ENCODE measurements around the gene LRRC8E. TPM values are rescaled to one million over a fixed set of nuclear protein-coding genes. Genes with fewer than 3 reads are reported as not detected.
"Not testable (repeated sequence)": the region's sequence is repeated elsewhere in the genome, so short reads cannot be mapped to it uniquely, and the experiment has no call there.

The LRRC8E gene
- total RNA-seq, 1 donor from 2014 or later: 3.0 TPM

DNA sequence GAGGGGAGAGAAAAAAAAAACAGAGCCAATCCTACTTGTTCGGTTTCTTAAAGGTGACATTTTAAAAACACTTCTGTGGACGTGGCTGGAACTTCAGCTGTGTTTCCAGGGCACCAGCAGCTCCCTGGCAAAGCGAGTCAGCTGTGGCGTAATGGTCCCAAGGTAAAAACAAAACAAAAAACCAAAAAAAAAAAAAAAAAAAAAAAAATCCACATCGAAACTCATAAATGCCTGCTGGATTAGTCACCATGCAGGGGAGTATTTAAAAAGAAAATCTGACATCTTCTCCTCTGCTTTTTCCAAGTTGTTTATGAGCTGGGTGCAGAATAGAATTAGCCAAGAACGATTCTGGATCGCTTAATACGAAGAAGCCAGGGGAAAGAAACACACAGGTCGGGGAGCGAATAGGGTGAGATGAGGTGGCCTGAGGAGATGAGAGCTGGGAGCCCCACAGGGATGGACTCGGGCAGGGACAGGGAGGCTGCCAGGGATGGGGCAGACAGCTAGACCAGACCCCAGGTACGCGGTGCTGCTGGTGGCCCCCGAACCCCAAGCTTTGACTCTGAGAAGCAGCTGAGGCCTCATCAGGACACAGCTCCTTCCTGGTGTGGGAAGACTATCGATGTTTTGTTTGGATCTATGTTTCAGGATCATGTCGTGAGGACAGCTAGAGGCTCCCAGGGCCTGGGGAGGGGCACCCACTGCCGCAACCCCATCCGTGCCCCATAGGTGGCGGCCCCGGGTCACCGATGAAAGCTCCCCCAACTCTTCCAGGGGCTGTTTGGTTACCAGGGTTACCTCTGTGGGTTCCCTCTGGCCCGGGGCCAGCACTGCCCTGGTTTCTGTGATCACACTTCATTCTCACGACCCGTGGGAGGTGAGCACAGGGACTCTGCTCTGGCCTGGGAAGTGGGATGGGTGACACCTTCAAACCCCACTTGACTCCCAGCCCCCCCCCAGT, 40.7 kb downstream of the LRRC8E start:
- DNase-seq (ENCODE audit: extremely low read depth, low read depth, low spot score): no peak

GRCh38 chr19:7930030-7930429, 41.7 kb downstream of the LRRC8E start:
- DNase-seq (ENCODE audit: extremely low read depth, low read depth, low spot score): not testable (repeated sequence)

GRCh38 chr19:7930765-7931164, 42.5 kb downstream of the LRRC8E start:
- DNase-seq (ENCODE audit: extremely low read depth, low read depth, low spot score): no peak

DNA sequence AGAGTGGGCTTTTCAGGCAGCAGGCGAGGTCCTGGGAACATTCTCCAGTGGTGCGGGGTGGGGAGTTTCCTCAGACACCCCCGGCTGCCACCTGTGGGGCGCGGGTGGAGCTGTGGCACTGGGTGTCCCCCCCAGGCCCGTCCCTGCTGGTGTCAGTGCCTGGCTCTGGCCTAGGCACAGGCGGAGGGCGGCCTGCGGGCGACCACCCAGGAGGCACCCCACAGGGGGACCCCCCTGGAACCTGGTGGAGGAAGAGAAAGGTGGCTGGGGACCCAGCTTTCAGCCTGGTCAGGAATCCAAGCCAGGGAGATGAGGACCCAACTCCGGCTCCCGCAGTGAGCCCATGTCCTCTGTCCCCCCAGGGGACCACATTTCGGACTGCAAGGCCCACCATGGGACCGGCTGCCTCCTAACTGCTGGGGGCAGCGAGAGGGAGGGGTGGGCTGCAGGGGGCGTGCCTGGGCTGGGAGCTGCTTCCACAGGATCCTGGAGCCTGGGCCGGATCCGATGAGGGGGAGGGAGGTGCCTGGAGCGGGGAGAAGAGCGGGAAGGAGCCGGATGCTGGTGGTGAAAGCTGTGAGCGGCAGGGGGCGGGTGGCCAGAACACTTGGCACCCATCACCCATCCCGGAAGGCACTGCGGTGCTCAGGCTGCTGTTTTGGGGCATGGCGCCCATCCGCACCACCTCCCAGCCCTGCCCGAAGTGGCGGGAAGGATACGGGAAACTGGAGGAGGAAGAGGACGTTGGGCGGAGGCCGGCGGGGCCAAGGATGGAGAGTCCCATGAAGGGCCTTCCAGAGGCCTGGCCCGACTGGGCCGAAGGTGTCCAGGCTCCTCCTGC, 43.1 kb downstream of the LRRC8E start:
- DNase-seq (ENCODE audit: extremely low read depth, low read depth, low spot score): no peak

GRCh38 chr19:7932276-7932929, 44.1 kb downstream of the LRRC8E start:
- no peak for DNase-seq (ENCODE audit: extremely low read depth, low read depth, low spot score)

- DNase-seq (ENCODE audit: extremely low read depth, low read depth, low spot score): no peak
These were observed 44.6 kb downstream of the LRRC8E start for GRCh38 chr19:7932930-7933300.

DNA sequence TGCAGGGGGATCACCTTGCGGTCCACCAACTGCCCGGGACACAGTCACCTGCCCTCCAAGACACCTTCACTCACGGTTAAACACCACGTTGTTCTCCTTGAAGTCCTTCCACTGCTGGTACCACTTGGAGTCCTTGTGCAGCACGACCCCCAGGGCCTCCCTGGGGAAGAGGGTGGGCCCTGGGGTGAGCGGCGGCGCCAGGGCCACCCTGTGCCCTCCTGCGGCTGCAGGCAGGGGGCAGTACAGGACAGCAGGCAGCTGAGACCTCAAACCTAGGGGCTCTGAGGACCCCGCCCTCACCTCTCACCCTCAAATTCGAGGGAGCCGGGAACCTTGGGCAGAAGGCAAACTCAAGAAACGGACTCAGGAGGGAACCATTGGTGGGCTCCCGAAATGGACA, 45.1 kb downstream of the LRRC8E start:
- no peak for DNase-seq (ENCODE audit: extremely low read depth, low read depth, low spot score)

DNA sequence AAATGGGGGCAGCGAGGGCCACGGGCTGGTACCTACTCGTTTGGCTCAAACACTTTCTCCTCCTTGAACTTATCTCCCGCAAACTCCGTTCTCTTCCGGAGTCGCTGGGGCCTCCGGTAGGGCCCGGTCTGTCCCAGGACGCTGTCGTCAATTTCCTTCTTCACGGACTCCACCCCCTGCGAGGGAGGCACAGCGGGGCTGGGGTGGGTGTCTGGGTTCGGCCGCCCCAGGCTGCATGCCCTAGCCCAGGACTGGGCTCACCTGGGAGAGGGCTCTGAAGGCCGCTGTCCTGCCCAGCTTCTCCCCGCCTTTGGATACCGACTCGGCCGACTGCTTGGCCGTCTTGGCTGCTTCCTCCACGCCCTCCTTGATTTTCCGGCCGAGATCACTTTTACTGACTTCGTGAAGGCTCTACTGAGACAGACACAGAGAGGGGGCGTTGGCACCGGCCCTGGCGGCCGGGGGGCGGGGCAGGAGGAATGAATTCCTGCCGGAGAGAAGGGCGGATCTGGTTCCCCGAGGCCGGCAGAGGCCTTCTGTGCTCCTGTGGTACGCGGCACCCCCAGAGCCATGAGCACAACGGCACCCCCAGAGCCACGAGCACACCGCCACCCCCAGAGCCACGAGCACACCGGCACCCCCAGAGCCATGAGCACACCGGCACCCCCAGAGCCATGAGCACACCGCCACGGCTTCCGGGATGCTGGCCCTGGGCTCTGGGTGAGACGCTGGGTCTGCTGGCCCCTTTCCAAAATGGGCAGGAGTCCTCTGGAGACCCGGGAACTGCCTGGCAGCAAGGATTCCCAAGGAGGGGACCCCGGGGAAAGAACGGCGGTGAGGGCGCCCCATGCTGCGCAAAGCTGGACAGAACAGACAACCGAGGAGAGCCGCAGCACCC, 45.8 kb downstream of the LRRC8E start:
- DNase-seq (ENCODE audit: extremely low read depth, low read depth, low spot score): no peak

DNA sequence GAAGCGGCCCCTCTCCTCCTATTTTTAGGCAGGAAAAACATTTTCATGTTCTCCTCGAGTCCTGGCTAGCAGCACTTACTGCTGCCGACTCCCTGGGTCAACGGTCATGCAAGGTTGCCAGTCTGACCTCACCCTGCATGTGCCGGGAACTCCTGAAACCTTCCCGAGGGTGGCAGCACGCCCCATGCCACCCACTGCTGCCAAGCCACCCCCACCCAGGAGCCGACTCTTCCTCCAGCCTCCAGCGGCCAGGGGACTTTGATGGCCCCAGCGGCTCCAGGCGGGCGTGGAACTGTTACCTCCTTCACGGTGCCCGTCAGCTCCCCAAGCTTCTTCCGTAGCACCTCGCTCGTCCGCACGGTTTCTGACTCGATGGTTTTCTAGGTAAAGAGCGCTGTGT, 46.5 kb downstream of the LRRC8E start:
- DNase-seq (ENCODE audit: extremely low read depth, low read depth, low spot score): no peak

GRCh38 chr19:7940841-7941240, 52.5 kb downstream of the LRRC8E start:
- DNase-seq (ENCODE audit: extremely low read depth, low read depth, low spot score): no peak

DNA sequence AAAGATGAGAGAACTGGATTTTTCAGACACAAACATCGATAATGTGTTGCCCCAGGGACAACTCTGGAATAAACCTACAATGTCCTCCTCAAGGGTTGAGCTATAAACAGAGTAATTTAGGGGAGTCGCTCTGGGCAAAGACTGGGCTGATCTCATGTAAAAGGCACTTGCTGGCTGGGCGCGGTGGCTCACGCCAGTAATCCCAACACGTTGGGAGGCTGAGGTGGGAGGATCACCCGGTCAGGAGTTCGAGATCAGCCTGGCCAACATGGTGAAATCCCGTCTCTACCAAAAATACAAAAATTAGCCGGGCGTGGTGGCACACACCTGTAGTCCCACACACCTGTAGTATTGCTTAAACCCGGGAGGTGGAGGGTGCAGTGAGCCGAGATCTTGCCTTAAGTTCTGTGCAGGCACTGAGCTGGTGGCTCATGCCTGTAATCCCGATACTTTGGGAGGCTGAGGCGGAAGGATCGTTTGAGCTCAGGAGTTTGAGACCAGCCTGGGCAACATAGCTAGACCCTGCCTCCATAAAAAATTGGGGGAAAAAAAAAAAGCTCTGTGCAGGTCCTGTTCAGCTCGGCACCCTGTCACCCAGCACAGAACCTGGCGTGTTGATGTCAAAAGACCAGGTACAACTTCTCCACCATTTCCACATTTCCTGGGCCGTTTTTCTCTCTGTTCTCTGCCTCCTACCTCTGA, 53.7 kb downstream of the LRRC8E start:
- DNase-seq (ENCODE audit: extremely low read depth, low read depth, low spot score): no peak

DNA sequence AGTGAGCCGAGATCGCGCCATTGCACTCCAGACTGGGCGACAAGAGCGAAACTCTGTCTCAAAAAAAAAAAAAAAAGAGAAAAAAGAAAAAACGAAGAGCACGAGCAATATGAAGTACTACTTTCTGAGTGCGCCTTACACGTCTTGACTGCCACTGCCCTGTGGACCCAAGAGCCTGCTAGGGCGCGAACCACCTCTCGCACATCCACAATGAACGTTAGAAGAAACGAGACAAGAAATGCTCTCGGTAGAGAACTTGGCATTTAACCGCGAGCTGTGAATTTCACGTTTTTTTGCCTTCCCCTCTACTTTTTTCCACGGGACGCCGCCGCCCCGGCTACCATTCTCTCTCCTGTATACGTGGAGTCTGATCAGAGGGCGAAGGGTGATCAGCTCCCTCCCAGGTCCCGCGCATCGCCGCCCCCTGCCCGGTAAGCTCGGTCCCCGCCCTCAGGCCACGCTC, 54.7 kb downstream of the LRRC8E start:
- DNase-seq (ENCODE audit: extremely low read depth, low read depth, low spot score): no peak

GRCh38 chr19:7943444-7944176, 55.3 kb downstream of the LRRC8E start, which contains the start of gene TIMM44:
TIMM44 (minus strand) TSS chr19:7943666; CDS start chr19:7943651, 15 bp downstream.
- peak; percentile 94 for DNase-seq (ENCODE audit: extremely low read depth, low read depth, low spot score)

- no peak for DNase-seq (ENCODE audit: extremely low read depth, low read depth, low spot score)
These were observed 56.0 kb downstream of the LRRC8E start for GRCh38 chr19:7944177-7944761.

DNA sequence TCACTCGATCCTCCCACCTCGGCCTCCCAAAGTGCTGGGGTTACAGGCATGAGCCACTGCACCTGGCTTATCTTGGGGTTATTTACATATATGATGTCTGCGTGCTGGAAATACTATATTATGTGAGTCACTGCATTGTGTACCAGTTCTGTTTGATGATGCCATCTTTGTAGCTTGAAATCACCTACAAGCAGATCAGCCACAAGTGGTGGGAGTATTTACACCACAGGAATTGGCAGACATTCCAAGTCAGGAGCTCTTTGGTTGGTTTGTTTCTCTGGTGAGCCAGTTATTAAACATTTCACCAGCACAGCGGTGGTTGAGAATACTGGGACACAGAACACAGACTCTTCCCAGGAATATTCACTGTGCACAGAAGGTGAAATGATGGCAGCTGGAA, 59.6 kb downstream of the LRRC8E start:
- DNase-seq (ENCODE audit: extremely low read depth, low read depth, low spot score): no peak
